HEK293T (cell line): ENCODE results near the gene SMIM45.

Experiments
- CTCF ChIA-PET: fragments of 350-600 bp; formaldehyde crosslinking; extraction: SDS; loops from one replicate; lab custom pipeline; 2021; ENCODE audit warnings: antibody characterized with exemption, inconsistent platforms; lab: Yijun Ruan, JAX
- POLR2A ChIA-PET: fragments of 350-600 bp; formaldehyde crosslinking; extraction: SDS; loops from one replicate; lab custom pipeline; 2020; ENCODE audit warnings: antibody characterized with exemption, inconsistent platforms; lab: Yijun Ruan, JAX
- DNase-seq: peaks from one replicate; pipeline ENCODE4 v3.0.0; 2012; ENCODE audit warnings: mixed read lengths; ENCODE audit errors: extremely low spot score
- ARNT ChIP-seq: fragments of 450-650 bp; IDR thresholded peaks from 2 replicates; pipeline ENCODE4 v1.6.1; 2017; ENCODE audit warnings: mild to moderate bottlenecking
- BHLHE40 ChIP-seq: fragments of 450-650 bp; IDR thresholded peaks from 2 replicates; pipeline ENCODE4 v1.6.1; 2016; ENCODE audit warnings: mild to moderate bottlenecking, moderate library complexity, borderline replicate concordance
- CTBP1 ChIP-seq: fragments of 450-650 bp; IDR thresholded peaks from 2 replicates; pipeline ENCODE4 v1.6.1; 2016; ENCODE audit warnings: borderline replicate concordance
- ELF4 ChIP-seq: fragments of 450-650 bp; IDR thresholded peaks from 2 replicates; pipeline ENCODE4 v1.6.1; 2017; ENCODE audit warnings: antibody characterized with exemption
- FOXA1 ChIP-seq: fragments of 450-650 bp; IDR thresholded peaks from 2 replicates; pipeline ENCODE4 v1.6.1; 2016; ENCODE audit warnings: mild to moderate bottlenecking
- FOXK2 ChIP-seq: fragments of 450-650 bp; IDR thresholded peaks from 2 replicates; pipeline ENCODE4 v1.6.1; 2016; ENCODE audit warnings: mild to moderate bottlenecking
- FOXM1 ChIP-seq: fragments of 450-650 bp; IDR thresholded peaks from 2 replicates; pipeline ENCODE4 v1.6.1; 2017; ENCODE audit warnings: mild to moderate bottlenecking, borderline replicate concordance
- HDGF ChIP-seq: fragments of 450-650 bp; IDR thresholded peaks from 2 replicates; pipeline ENCODE4 v1.6.1; 2017; ENCODE audit warnings: antibody characterized with exemption, borderline replicate concordance
- L3MBTL2 ChIP-seq: fragments of 450-650 bp; conservative IDR thresholded peaks from 2 replicates; pipeline ENCODE4 v1.6.1; 2016; ENCODE audit warnings: mild to moderate bottlenecking
- LEF1 ChIP-seq: fragments of 450-650 bp; IDR thresholded peaks from 2 replicates; pipeline ENCODE4 v1.6.1; 2017; ENCODE audit warnings: mild to moderate bottlenecking, borderline replicate concordance
- NFRKB ChIP-seq: fragments of 450-650 bp; IDR thresholded peaks from 2 replicates; pipeline ENCODE4 v1.6.1; 2016; ENCODE audit warnings: mild to moderate bottlenecking, moderate library complexity
- PKNOX1 ChIP-seq: fragments of 450-650 bp; IDR thresholded peaks from 2 replicates; pipeline ENCODE4 v1.6.1; 2016
- SP1 ChIP-seq: fragments of 450-650 bp; IDR thresholded peaks from 2 replicates; pipeline ENCODE4 v1.6.1; 2017
- SUZ12 ChIP-seq: fragments of 450-650 bp; IDR thresholded peaks from 2 replicates; pipeline ENCODE4 v1.6.1; 2016; ENCODE audit warnings: mild to moderate bottlenecking
- TARDBP ChIP-seq: fragments of 450-650 bp; IDR thresholded peaks from 2 replicates; pipeline ENCODE4 v1.6.1; 2016
- ZNF384 ChIP-seq: fragments of 450-650 bp; IDR thresholded peaks from 2 replicates; pipeline ENCODE4 v1.6.1; 2016

SMIM45 gene

GRCh38 chr22:41920271-41920976, 31.5 kb upstream of the SMIM45 start:
- no peak for TF ChIP-seq SP1
- no peak for TF ChIP-seq FOXK2
- no peak for TF ChIP-seq NFRKB
- no peak for TF ChIP-seq FOXA1
- TF ChIP-seq PKNOX1 = no peak
- TF ChIP-seq LEF1 = no peak
- no peak for TF ChIP-seq L3MBTL2
- TF ChIP-seq TARDBP = no peak
- no peak for TF ChIP-seq FOXM1
- CTCF ChIA-PET = no interaction called here
- no peak for DNase-seq
- POLR2A ChIA-PET = no interaction called here

GRCh38 chr22:41922328-41922727, 29.6 kb upstream of the SMIM45 start:
- ChIA-PET POLR2A (interaction anchor here (1.2 kb wide), 1 partner anchor 123 kb away, joined by 5 read pairs; no protein-coding TSS in a partner anchor), CTCF (no interaction called here)
- TF ChIP-seq BHLHE40 (no peak), L3MBTL2 (no peak), FOXA1 (no peak), ELF4 (no peak), LEF1 (no peak), NFRKB (no peak), HDGF (no peak), ARNT (no peak), TARDBP (no peak), SP1 (no peak), PKNOX1 (no peak), ZNF384 (no peak), FOXK2 (no peak), FOXM1 (no peak), SUZ12 (no peak), CTBP1 (no peak)
- no peak for DNase-seq

- TF ChIP-seq L3MBTL2 = no peak
- TF ChIP-seq HDGF = no peak
- no peak for TF ChIP-seq SUZ12
- TF ChIP-seq FOXM1 = no peak
- TF ChIP-seq ELF4 = no peak
- TF ChIP-seq BHLHE40 = no peak
- no peak for TF ChIP-seq LEF1
- TF ChIP-seq ZNF384 = no peak
- no peak for TF ChIP-seq CTBP1
- no peak for TF ChIP-seq TARDBP
- TF ChIP-seq NFRKB = no peak
- TF ChIP-seq PKNOX1 = no peak
- POLR2A ChIA-PET = interaction anchor here (1.2 to 2.2 kb wide), 3 partner anchors 8 to 123 kb away, joined by 4 to 8 read pairs (median 5); partner anchors contain the start of genes CENPM and SHISA8
- no peak for DNase-seq
- CTCF ChIA-PET = interaction anchor here (0.8 to 0.9 kb wide), 2 partner anchors 61 to 168 kb away, joined by 4 to 8 read pairs; no protein-coding TSS in a partner anchor
Observed at GRCh38 chr22:41922940-41923594, 28.9 kb upstream of the SMIM45 start.

GRCh38 chr22:41923595-41924276, 28.2 kb upstream of the SMIM45 start:
- ChIA-PET POLR2A (interaction anchor here (1.2 to 2.2 kb wide), 3 partner anchors 9 to 124 kb away, joined by 4 to 8 read pairs (median 5); partner anchors contain the start of genes CENPM and SHISA8), CTCF (interaction anchor here (0.8 to 0.9 kb wide), 2 partner anchors 62 to 168 kb away, joined by 4 to 8 read pairs; no protein-coding TSS in a partner anchor)
- no peak for DNase-seq
- no peak for TF ChIP-seq ARNT
- no peak for TF ChIP-seq FOXK2
- TF ChIP-seq SP1 = no peak
- no peak for TF ChIP-seq HDGF
- TF ChIP-seq FOXM1 = no peak
- no peak for TF ChIP-seq TARDBP
- TF ChIP-seq PKNOX1 = no peak
- TF ChIP-seq SUZ12 = no peak
- TF ChIP-seq NFRKB = no peak
- TF ChIP-seq ZNF384 = no peak
- no peak for TF ChIP-seq ELF4
- no peak for TF ChIP-seq FOXA1
- no peak for TF ChIP-seq BHLHE40
- TF ChIP-seq L3MBTL2 = no peak
- TF ChIP-seq LEF1 = no peak
